ENCODE measurements around the gene TAAR1. TPM values are rescaled to one million over a fixed set of nuclear protein-coding genes. Genes with fewer than 3 reads are reported as not detected.

Gene TAAR1
- total RNA-seq, 1 experiment from 2014 or later, result not detected

GRCh38 chr6:132651062-132651461, 7.9 kb downstream of the TAAR1 start:
- POLR2A ChIA-PET (ENCODE audit: unreplicated experiment), result no interaction called here
- ATAC-seq, result no peak
- intact Hi-C loops (cut with micrococcal nuclease), result no loop called here

GRCh38 chr6:132650429-132650828, 8.6 kb downstream of the TAAR1 start:
- Histone ChIP-seq H3K27ac (ENCODE audit: low read length) (no peak overlapping the region), H3K9ac (ENCODE audit: low read length) (no peak overlapping the region), H3K36me3 (ENCODE audit: low read depth, low read length) (no peaks in the 10 kb centered on the region), H3K79me2 (ENCODE audit: low read length) (no peaks in the 10 kb centered on the region), H3K27me3 (ENCODE audit: low read length) (no peaks in the 10 kb centered on the region), H4K20me1 (ENCODE audit: low read length) (no peaks in the 10 kb centered on the region), H3K4me2 (ENCODE audit: low read length) (no peak overlapping the region), H3F3A (ENCODE audit: low read length, unreplicated experiment) (no peaks in the 10 kb centered on the region), H3K4me1 (ENCODE audit: insufficient read depth, low read length) (peaks cover 15% of the 10 kb centered on the region), H3K4me3 (ENCODE audit: low read length) (no peak overlapping the region), H2AFZ (ENCODE audit: low read length) (no peak overlapping the region), H3K9me3 (ENCODE audit: low read length) (no peaks in the 10 kb centered on the region), H3K9me2 (replicated peaks; ENCODE audit: low read length) (no peaks in the 10 kb centered on the region)
- DNase-seq (no peak), ATAC-seq (no peak)
- TF ChIP-seq CTCF (conservative IDR thresholded peaks at IDR 0.05; ENCODE audit: low read depth, low read length) (no peak), EZH2phosphoT487 (IDR thresholded peaks at IDR 0.05; ENCODE audit: borderline replicate concordance, low read length) (no peak), EZH2 (IDR thresholded peaks at IDR 0.05; ENCODE audit: low read length, unreplicated experiment) (no peak)
- ChIA-PET CTCF (no interaction called here), POLR2A (ENCODE audit: unreplicated experiment) (no interaction called here)
- no TSS peak for BruUV-seq (replicated peaks)
- intact Hi-C loops (cut with micrococcal nuclease), result no loop called here

More at GRCh38 chr6:132651062-132651461, 7.9 kb downstream of the TAAR1 start:
- TF ChIP-seq EZH2 (IDR thresholded peaks at IDR 0.05; ENCODE audit: low read length, unreplicated experiment), result no peak
- no peak for TF ChIP-seq CTCF (conservative IDR thresholded peaks at IDR 0.05; ENCODE audit: low read depth, low read length)
- no peak for TF ChIP-seq EZH2phosphoT487 (IDR thresholded peaks at IDR 0.05; ENCODE audit: borderline replicate concordance, low read length)
- H3K27me3 ChIP-seq (ENCODE audit: low read length), result no peaks in the 10 kb centered on the region
- H3K36me3 ChIP-seq (ENCODE audit: low read depth, low read length), result no peaks in the 10 kb centered on the region
- H2AFZ ChIP-seq (ENCODE audit: low read length), result no peak overlapping the region
- H4K20me1 ChIP-seq (ENCODE audit: low read length), result no peaks in the 10 kb centered on the region
- no peak overlapping the region for H3K4me3 ChIP-seq (ENCODE audit: low read length)
- H3F3A ChIP-seq (ENCODE audit: low read length, unreplicated experiment), result no peaks in the 10 kb centered on the region
- no peak for DNase-seq
- no peaks in the 10 kb centered on the region for H3K79me2 ChIP-seq (ENCODE audit: low read length)
- no peak overlapping the region for H3K4me2 ChIP-seq (ENCODE audit: low read length)
- H3K9ac ChIP-seq (ENCODE audit: low read length), result no peak overlapping the region
- CTCF ChIA-PET, result no interaction called here
- no peaks in the 10 kb centered on the region for H3K9me3 ChIP-seq (ENCODE audit: low read length)
- H3K4me1 ChIP-seq (ENCODE audit: insufficient read depth, low read length), result peaks cover 15% of the 10 kb centered on the region
- BruUV-seq (replicated peaks), result no TSS peak
- H3K9me2 ChIP-seq (replicated peaks; ENCODE audit: low read length), result no peaks in the 10 kb centered on the region
- H3K27ac ChIP-seq (ENCODE audit: low read length), result no peak overlapping the region

- ATAC-seq (no peak), DNase-seq (peak; percentile 5)
- Histone ChIP-seq H3K36me3 (ENCODE audit: low read depth, low read length) (no peaks in the 10 kb centered on the region), H3K4me1 (ENCODE audit: insufficient read depth, low read length) (peaks cover 15% of the 10 kb centered on the region), H4K20me1 (ENCODE audit: low read length) (no peaks in the 10 kb centered on the region), H3K9me2 (replicated peaks; ENCODE audit: low read length) (no peaks in the 10 kb centered on the region), H3K27me3 (ENCODE audit: low read length) (no peaks in the 10 kb centered on the region), H2AFZ (ENCODE audit: low read length) (no peak overlapping the region), H3K4me2 (ENCODE audit: low read length) (peak overlapping the region; percentile 10; the same call in 1 of the 2 replicates), H3K9me3 (ENCODE audit: low read length) (no peaks in the 10 kb centered on the region), H3K9ac (ENCODE audit: low read length) (no peak overlapping the region), H3K4me3 (ENCODE audit: low read length) (no peak overlapping the region), H3K79me2 (ENCODE audit: low read length) (no peaks in the 10 kb centered on the region), H3F3A (ENCODE audit: low read length, unreplicated experiment) (no peaks in the 10 kb centered on the region), H3K27ac (ENCODE audit: low read length) (peak overlapping the region; percentile 9; the same call in 1 of the 2 replicates)
- BruUV-seq (replicated peaks), result no TSS peak
- TF ChIP-seq EZH2phosphoT487 (IDR thresholded peaks at IDR 0.05; ENCODE audit: borderline replicate concordance, low read length) (no peak), CTCF (conservative IDR thresholded peaks at IDR 0.05; ENCODE audit: low read depth, low read length) (no peak), EZH2 (IDR thresholded peaks at IDR 0.05; ENCODE audit: low read length, unreplicated experiment) (no peak)
- CTCF ChIA-PET, result no interaction called here
- POLR2A ChIA-PET (ENCODE audit: unreplicated experiment), result no interaction called here
- intact Hi-C loops (cut with micrococcal nuclease), result loop anchor here (2.0 kb wide), 1 partner anchor 38 kb away; no protein-coding TSS in a partner anchor
Measured at GRCh38 chr6:132648828-132649227, 10.2 kb downstream of the TAAR1 start.

All from PC-3 (cell line).